Measurements from ENCODE around the gene SLC46A2.

Gene SLC46A2, protein sequence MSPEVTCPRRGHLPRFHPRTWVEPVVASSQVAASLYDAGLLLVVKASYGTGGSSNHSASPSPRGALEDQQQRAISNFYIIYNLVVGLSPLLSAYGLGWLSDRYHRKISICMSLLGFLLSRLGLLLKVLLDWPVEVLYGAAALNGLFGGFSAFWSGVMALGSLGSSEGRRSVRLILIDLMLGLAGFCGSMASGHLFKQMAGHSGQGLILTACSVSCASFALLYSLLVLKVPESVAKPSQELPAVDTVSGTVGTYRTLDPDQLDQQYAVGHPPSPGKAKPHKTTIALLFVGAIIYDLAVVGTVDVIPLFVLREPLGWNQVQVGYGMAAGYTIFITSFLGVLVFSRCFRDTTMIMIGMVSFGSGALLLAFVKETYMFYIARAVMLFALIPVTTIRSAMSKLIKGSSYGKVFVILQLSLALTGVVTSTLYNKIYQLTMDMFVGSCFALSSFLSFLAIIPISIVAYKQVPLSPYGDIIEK

DNA sequence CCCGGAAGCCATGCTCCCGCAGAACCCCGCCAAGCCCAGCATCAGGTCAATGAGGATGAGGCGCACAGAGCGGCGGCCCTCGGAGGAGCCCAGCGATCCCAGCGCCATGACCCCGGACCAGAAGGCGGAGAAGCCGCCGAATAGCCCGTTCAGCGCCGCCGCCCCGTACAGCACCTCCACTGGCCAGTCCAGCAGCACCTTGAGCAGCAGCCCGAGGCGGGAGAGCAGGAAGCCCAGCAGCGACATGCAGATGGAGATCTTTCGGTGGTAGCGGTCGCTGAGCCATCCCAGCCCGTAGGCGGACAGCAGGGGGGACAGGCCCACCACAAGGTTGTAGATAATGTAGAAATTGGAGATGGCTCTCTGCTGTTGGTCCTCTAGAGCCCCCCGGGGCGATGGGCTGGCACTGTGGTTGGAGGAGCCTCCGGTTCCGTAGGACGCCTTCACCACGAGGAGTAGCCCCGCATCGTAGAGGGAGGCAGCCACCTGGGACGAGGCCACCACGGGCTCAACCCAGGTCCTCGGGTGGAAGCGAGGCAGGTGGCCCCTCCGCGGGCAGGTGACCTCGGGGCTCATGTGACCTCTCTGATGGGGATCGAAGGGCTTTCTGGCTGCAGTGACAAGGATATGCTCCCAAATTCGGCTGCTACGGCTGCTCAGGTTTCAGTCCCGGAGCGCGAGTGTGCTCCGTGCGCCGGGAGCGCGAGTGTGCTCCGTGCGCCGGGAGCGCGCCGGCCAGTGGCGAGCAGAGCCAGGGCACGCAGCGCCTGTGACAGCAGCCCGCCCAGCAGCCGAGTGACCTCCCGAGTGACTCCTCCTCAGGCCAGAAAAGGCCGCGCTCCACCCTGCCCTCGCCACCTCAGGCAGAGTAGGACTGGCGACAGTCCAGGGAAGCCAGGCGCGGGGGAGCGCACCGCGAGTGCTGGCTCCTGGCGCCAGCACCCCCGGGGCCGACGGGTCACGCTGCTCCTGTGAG lies at the start of gene SLC46A2:
TSS of gene SLC46A2 (minus strand) at position 771 of the 976 bp plus-strand sequence. CDS start at position 576, 195 bp downstream.
- DNase-seq (ENCODE audit: low read depth), result no peak
- peak within 1 kb of the TSS; percentile 7; the same call in 1 of the 2 replicates for H3K4me3 ChIP-seq (ENCODE audit: low read depth, low read length)

DNA sequence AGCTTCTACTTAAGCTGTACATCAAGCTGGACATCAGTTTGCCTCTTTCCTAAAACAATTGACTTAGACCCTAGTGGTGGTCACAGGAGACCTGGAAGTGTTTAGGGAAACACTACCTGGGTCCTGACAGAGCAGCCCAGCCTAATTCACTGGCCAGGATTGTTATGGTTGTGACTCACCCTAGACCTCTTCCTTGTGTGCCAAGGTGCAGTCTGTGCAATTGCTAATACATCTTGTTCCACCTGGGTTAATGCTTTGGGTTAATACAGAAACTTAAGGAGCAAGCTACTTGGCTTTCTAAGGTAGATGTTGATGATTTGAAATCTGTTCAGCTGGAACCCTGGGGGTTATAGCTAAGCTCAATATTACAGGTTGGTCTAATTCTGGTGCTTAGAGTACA lies 48.7 kb upstream of the SLC46A2 start:
- no peak for DNase-seq (ENCODE audit: low read depth)
- TF ChIP-seq, protein P1, sequence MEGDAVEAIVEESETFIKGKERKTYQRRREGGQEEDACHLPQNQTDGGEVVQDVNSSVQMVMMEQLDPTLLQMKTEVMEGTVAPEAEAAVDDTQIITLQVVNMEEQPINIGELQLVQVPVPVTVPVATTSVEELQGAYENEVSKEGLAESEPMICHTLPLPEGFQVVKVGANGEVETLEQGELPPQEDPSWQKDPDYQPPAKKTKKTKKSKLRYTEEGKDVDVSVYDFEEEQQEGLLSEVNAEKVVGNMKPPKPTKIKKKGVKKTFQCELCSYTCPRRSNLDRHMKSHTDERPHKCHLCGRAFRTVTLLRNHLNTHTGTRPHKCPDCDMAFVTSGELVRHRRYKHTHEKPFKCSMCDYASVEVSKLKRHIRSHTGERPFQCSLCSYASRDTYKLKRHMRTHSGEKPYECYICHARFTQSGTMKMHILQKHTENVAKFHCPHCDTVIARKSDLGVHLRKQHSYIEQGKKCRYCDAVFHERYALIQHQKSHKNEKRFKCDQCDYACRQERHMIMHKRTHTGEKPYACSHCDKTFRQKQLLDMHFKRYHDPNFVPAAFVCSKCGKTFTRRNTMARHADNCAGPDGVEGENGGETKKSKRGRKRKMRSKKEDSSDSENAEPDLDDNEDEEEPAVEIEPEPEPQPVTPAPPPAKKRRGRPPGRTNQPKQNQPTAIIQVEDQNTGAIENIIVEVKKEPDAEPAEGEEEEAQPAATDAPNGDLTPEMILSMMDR (IDR thresholded peaks at IDR 0.05; ENCODE audit: low read depth, low read length, missing control alignments), result no peak
- no peak overlapping the region for H3K4me3 ChIP-seq (ENCODE audit: low read depth, low read length)

More for the DNA sequence above, at the start of gene SLC46A2:
- TF ChIP-seq, protein P1 (IDR thresholded peaks at IDR 0.05; ENCODE audit: low read depth, low read length, missing control alignments), result no peak

DNA sequence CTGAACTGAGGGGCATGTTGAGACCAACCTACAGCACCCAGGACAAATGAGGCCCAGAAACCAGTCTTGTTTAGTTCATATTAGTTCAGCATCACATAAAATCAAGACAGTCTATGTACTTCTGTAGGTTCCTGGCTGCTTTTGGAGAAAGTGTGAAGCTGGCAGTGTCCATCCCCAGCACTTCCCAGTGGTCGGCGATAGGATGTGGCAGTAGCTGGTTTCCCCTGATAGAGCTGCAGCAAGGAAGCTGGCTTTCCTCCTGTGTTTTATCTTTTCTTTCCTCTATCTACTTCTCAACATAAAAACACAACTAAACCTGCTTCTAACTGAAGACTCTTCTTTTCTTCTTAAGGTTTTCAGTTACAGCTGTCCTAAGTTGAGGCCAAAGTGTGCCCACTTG lies 43.0 kb upstream of the SLC46A2 start:
- no peak for DNase-seq (ENCODE audit: low read depth)
- TF ChIP-seq, protein P1 (IDR thresholded peaks at IDR 0.05; ENCODE audit: low read depth, low read length, missing control alignments), result no peak
- no peak overlapping the region for H3K4me3 ChIP-seq (ENCODE audit: low read depth, low read length)

DNA sequence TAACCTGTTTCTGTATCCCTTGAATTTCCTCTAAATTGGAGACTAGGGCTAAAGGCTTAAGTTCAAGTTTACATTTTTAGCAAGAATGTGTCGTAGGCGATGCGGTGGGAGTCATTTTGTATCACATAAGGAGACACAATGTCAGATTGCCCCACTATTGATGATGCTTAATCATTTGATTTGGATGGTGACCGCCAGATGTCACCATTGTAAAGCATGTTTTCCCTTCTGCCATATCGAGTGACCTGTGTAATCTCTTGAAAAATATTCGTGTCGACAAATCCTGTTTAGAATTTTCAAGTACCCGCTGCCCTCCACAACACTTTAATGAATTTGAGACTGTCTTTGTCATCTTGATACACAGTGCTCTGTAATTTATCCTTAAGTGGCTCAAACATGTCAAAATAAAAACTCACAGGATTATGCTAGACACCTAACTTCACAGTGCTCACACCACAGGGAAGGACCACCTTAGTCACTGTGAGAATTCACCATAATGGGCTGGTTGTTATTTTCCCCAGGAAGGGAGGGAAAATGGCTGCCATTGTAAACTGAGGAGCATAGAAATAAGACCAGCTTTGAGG lies 34.5 kb upstream of the SLC46A2 start:
- H3K4me3 ChIP-seq (ENCODE audit: low read depth, low read length), result no peak overlapping the region
- TF ChIP-seq, protein P1 (IDR thresholded peaks at IDR 0.05; ENCODE audit: low read depth, low read length, missing control alignments), result peak; percentile 46
- DNase-seq (ENCODE audit: low read depth), result no peak

DNA sequence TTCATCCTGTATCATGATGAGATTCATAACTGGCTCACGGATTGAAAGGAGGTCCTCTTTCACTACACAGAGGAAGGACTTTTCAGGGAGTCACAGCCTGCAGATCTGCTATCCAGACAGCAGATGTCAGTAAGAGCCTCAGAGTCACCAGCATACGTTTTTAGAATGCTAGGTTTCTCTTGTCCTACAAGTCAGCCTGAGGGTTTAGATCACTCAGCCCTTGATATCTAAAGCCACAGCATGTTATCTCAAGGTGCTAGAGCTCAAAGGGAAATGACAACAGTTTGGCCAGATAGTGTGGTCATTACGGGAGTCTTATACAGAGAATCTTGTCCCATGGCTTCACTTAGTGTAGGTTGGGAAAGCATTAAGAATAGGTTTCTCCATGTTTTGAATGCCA lies 30.9 kb upstream of the SLC46A2 start:
- TF ChIP-seq, protein P1 (IDR thresholded peaks at IDR 0.05; ENCODE audit: low read depth, low read length, missing control alignments), result peak; percentile 75
- no peak overlapping the region for H3K4me3 ChIP-seq (ENCODE audit: low read depth, low read length)
- DNase-seq (ENCODE audit: low read depth), result peak; percentile 19

DNA sequence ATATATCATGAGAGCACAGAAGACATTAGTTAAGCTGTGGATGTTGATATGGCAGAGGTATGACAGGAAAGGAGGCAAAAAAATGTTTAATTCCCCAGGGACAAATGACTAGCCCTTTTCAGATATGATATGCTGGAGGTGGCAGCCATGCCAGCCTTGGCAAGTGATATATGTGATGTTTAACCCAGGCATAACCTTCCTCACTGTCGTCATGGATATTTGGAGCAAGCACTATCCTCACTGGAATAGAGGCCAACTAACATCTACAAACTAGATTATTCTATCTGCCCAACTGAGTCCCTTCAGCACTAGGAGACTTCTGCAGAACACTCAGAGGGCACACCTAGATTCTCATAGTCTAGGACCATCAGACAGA lies 27.3 kb upstream of the SLC46A2 start:
- no peak overlapping the region for H3K4me3 ChIP-seq (ENCODE audit: low read depth, low read length)
- TF ChIP-seq, protein P1 (IDR thresholded peaks at IDR 0.05; ENCODE audit: low read depth, low read length, missing control alignments), result no peak
- DNase-seq (ENCODE audit: low read depth), result no peak

All from GM12864 (cell line).